Fibroblast of the aortic adventitia (primary cell): ENCODE data around the gene FBXL12. TPM values are rescaled to one million over a fixed set of nuclear protein-coding genes. Genes with fewer than 3 reads are reported as not detected.
A peak's percentile ranks its signal among the peaks of the same experiment; 100 is the strongest.
"Not testable (repeated sequence)": the region's sequence is repeated elsewhere in the genome, so short reads cannot be mapped to it uniquely, and the experiment has no call there.

Experiments used
- DNase-seq: peaks from one replicate; pipeline ENCODE4 v3.0.0-alpha.2; 2010; ENCODE audit warnings: low read depth
- H3K4me3 ChIP-seq: 2 replicates; pipeline ENCODE4 v1.5.1; 2011; ENCODE audit warnings: low read depth, mild to moderate bottlenecking, control low read depth, low read length, moderate library complexity
- total RNA-seq: library from RNA; depleted of rRNA; stranded (reverse); fragments of >200 nt; gene quantifications from 2 replicates; pipeline ENCODE4 v1.2.3, GENCODE V29; 2012; ENCODE audit warnings: low replicate concordance
- TF ChIP-seq, protein P1 (sequence below): IDR thresholded peaks from 2 replicates; pipeline ENCODE4 v1.5.1; 2011; ENCODE audit warnings: mild to moderate bottlenecking, low read length, control low read depth, inconsistent platforms; ENCODE audit not compliant: insufficient read depth

FBXL12 gene
- total RNA-seq, 1 donor, result 14.4 TPM

DNA sequence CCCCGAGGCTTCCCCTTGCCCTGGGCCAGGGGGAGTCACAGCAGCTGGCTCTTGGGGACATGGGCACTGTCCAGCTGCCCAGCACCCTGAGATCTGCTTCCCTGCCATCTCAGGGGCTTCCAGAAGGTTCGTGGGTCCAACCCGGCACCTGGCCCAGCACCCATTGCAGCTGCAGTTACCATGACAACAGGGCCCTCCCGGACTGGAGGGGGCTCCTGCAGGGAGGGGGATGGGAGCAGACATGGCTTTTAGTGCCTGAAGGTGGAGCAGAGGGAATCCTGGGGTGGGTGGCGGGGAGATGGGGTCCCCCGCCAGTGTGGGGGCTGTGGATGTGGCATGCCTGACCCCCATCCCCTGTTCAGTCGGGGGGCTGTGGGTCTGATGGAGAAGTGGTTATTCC lies 30.9 kb upstream of the FBXL12 start:
- no peak for DNase-seq
- TF ChIP-seq, protein P1, sequence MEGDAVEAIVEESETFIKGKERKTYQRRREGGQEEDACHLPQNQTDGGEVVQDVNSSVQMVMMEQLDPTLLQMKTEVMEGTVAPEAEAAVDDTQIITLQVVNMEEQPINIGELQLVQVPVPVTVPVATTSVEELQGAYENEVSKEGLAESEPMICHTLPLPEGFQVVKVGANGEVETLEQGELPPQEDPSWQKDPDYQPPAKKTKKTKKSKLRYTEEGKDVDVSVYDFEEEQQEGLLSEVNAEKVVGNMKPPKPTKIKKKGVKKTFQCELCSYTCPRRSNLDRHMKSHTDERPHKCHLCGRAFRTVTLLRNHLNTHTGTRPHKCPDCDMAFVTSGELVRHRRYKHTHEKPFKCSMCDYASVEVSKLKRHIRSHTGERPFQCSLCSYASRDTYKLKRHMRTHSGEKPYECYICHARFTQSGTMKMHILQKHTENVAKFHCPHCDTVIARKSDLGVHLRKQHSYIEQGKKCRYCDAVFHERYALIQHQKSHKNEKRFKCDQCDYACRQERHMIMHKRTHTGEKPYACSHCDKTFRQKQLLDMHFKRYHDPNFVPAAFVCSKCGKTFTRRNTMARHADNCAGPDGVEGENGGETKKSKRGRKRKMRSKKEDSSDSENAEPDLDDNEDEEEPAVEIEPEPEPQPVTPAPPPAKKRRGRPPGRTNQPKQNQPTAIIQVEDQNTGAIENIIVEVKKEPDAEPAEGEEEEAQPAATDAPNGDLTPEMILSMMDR, result no peak

DNA sequence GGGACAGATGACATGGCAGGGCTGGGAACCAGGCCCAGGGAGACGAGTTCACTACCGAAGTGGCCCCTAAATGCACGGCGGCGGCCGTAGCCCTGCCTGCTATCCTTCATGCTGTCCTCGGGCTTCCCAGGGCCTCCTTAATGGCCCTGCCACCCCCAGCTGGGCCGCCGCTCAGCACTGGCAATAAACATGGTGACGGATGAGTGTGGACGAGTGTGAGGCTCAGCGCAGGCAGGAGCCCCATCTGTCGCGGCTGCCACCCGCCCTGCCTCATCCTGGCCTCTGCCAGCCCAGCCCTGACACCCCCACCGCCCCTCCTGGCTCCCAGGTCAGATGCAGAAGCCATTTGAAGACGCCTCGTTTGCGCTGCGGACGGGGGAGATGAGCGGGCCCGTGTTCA lies 29.9 kb upstream of the FBXL12 start:
- no peak for DNase-seq
- TF ChIP-seq, protein P1, result no peak
- H3K4me3 ChIP-seq, result no peak overlapping the region

More for the DNA sequence above, 30.9 kb upstream of the FBXL12 start:
- no peak overlapping the region for H3K4me3 ChIP-seq

DNA sequence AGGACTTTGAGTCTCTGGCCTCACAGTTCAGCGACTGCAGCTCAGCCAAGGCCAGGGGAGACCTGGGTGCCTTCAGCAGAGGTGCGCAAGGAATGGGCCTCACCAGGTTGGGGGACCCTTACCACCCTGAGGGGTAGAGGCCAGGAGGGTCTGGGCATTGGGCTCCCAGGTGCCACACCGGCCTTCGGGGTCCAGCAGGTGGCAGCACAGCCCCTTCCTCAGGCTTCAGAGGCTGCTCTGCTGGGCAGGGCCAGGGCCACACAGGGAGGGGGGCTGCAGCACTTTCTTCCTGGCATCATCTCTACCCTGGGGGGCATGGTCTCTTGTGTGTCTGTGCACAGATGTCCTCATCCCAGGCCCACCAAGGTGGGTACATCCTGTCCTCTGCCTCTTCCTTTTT lies 29.2 kb upstream of the FBXL12 start:
- DNase-seq, result no peak
- TF ChIP-seq, protein P1, result peak; percentile 30
- no peak overlapping the region for H3K4me3 ChIP-seq

DNA sequence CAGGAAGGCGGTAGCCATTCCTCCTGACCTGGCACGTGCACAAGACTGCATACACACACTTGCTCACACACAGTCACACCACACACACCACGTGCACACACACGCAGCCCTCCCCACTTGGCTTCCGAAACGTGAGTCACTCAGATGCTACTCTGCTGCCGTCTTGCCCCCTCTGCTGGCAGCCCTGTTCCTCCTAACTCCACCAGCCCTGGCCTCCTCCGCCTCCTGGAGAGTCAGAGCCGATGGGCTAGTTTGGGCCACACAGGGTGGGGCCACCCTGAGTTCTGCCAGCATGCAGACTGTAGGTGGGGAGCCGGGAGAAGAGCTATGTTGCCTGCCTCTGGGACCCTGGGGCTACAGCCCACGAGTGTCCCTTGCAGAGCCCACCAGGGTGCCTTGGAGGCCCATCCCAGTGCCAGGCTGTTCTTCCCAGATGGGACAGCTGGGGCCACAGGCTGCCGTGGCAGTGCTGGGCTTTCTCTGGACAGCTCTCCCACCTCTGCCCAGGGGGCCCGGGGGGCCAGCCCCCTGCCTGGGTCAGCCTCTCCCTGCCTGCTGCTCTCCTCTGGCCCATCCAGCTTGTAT lies 28.3 kb upstream of the FBXL12 start:
- H3K4me3 ChIP-seq, result no peak overlapping the region
- TF ChIP-seq, protein P1, result peak; percentile 92
- DNase-seq, result peak; percentile 94

DNA sequence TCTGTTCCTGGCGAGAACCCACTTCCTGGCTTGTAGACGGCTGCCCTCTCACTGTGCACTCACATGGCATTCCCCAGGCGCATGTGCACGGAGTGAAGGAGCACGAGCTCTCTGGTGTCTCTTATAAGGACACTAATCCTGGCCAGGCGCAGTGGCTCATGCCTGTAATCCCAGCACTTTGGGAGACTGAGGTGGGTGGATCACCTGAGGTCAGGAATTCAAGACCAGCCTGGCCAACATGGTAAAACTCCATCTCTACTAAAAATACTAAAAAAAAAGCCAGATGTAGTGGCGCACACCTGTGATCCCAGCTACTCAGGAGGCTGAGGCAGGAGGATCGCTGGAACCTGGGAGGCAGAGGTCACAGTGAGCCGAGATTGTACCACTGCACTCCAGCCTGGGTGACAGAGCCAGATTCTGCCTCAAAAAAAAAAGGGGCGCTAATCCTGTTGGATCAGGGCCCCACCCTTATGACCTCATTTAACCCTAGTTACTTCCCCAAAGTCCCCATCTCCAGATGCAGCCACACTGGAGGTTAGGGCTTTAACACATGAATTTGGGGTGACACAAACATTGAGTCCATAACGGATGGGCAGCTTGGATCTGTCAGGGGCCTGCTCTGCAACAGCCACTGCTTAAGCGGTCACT lies 24.9 kb upstream of the FBXL12 start:
- not testable (repeated sequence) for DNase-seq, H3K4me3 ChIP-seq

DNA sequence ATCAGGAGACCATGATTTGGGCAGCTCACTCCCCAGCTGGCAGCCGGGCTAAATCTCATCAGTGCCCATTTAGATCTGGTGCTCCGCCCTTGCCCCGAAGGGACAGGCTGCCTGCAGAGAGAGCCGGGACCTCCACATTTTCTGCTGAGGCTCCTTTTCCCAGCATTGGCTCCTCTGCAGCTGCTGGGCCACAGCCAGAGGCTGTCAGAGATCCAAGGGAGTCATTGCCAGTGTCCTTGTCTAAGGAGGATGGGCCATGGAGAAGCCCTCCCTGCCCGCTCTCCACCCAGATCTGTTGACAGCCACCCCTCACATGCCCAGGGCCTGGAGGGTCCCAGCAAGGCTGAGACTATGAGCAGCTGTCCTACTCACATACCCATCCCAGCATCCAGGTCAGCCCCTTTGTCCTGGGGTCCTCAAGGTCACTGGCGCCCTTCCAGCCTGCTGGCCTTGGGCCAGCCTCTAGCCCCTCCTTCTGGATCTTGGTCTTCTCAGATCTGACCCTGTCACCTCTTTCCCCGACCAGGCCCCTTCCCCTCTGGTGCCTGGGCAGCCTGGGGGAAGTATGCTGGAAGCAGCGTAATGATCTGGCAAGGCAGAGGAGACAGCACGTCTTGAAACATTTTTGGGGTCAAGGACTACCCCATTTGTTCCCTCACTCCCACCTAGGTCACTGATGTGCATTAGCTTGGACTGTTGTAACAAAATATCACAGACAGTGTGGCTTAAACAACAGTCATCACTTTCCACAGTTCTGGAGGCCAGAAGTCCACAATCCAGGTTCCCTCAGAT lies 24.2 kb upstream of the FBXL12 start:
- H3K4me3 ChIP-seq, result no peak overlapping the region
- TF ChIP-seq, protein P1, result no peak
- DNase-seq, result no peak

DNA sequence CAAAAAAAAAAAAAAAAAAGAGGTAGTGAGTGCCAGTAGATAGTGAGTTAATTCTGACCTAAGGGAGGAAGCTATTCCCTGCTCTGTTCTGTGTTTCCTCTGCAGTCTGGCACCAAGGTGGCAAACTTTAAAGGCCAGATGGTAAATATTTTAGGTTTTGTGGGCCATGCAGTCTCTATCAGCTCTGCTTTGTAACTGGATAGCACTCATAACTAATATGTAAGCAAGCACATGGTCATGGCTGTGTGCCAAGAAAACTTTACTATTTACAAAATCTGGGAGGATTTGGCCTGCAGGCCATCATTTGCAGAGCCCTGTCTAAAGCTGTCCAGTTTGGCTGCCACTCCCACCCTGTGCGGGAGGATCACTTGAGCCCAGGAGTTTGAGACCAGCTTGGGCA lies 20.5 kb upstream of the FBXL12 start:
- TF ChIP-seq, protein P1, result no peak
- DNase-seq, result no peak
- H3K4me3 ChIP-seq, result no peak overlapping the region
